Erythroblast (primary cell): ENCODE results near the gene AHSA1.
"Not testable (repeated sequence)": the region's sequence is repeated elsewhere in the genome, so short reads cannot be mapped to it uniquely, and the experiment has no call there.

Experiments
- DNase-seq, 2 experiments: peaks; one replicate each; lab custom pipeline; 2025; lab: John Stamatoyannopoulos, UW
- GATA1 ChIP-seq: IDR thresholded peaks from 2 replicates; pipeline ENCODE4 v1.6.1; 2011; ENCODE audit warnings: low read depth, mild to moderate bottlenecking, control low read depth, low read length, moderate library complexity
- POLR2A ChIP-seq: IDR thresholded peaks from 2 replicates; pipeline ENCODE4 v1.6.1; 2011; ENCODE audit warnings: mild to moderate bottlenecking, low read length

The AHSA1 gene

DNA sequence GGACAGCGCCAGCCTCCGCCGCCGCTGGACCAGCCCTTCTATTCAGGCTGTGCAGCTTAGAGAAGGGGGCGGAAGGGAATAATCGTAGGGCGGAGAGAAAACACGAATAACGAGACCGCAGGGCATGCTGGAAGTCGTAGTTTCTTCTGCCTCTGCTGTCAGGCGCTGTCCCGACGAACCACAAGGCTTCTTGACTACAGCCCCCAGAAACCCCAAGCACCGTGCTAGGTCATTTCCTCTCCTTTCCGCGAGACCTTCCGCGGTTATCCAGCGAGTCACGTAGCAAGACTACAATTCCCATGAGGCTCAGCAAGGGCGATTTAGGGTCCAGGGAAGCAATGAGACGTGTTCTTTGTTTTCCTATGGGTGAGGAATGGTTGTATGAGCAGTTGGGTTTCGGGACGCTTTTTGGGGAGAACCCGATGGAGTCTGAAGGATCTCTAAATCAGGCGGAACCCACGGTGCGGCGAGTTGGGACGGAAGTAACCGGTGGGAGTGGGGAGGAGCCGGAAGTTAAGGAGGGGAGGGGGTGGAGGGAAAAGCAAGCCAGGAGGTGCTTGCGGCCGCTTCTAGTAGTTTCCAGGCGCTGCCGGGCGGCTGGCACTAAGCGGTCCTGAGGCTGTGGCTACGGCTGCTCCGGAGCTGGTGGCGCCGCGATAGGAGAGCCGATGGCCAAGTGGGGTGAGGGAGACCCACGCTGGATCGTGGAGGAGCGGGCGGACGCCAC is at the start of gene AHSA1, which contains the start of gene VIPAS39:
Gene AHSA1 (plus strand): TSS at position 572 of the 727 bp plus-strand sequence. CDS start 97 bp downstream, at position 669.
Gene VIPAS39 (minus strand): TSS at position 80 of the 727 bp plus-strand sequence. CDS start 3,499 bp downstream, outside the sequence.
- TF ChIP-seq GATA1: no peak
- TF ChIP-seq POLR2A: peak; percentile 73
- peak; percentile 98 to 99 for DNase-seq

DNA sequence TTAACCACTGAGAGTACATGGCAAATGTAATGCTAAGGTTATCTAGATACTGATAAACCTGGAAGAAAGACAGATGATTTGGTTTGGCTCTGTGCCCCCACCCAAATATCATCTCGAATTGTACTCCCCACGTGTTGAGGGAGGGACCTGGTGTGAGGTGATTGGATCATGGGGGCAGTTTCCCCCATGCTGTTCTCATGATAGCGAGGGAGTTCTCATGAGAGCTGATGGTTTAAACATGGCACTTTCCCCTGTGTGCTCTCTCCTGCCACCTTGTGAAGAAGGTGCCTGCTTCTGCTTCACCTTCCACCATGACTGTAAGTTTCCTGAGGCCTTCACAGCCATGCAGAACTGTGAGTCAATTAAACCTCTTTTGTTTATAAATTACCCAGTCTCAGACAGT is 48.8 kb upstream of the AHSA1 start:
- TF ChIP-seq POLR2A (no peak), GATA1 (no peak)
- DNase-seq: peak; percentile 47 to 75

DNA sequence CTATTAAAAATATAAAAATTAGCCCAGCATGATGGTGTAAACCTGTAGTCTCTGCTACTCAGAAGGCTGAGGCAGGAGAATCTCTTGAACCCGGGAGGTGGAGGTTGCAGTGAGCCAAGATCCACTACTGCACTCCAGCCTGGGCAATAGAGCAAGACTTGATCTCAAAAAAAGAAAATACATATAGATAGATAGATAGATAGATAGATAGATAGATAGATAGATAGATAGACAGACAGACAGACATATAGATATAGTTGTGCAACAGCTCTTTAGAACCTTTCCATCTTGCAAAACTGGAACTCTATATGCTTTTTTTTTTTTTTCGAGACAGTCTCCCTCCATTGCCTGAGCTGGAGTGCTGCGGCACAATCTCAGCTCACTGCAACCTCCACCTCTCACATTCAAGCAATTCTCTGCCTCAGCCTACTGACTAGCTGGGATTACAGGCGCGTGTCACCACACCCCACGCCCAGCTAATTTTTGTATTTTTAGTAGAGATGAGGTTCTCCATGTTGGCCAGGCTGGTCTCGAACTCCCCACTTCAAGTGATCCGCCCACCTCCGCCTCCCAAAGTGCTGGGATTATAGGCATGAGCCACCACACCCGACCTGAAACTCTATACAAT is 42.4 kb upstream of the AHSA1 start:
- not testable (repeated sequence) for DNase-seq

DNA sequence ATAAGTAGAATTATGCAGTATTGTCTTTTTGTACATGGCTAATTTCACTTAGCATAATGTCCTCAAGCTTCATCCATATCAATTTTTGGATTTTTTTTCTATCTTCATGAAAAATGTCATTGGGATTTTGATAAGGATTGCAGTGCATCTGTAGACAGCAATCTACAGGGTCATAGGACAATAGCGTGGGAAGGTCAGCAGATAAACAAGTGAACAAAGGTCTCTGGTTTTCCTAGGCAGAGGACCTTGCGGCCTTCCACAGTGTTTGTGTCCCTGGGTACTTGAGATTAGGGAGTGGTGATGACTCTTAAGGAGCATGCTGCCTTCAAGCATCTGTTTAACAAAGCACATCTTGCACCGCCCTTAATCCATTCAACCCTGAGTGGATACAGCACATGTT is 41.8 kb upstream of the AHSA1 start:
- DNase-seq: not testable (repeated sequence)

DNA sequence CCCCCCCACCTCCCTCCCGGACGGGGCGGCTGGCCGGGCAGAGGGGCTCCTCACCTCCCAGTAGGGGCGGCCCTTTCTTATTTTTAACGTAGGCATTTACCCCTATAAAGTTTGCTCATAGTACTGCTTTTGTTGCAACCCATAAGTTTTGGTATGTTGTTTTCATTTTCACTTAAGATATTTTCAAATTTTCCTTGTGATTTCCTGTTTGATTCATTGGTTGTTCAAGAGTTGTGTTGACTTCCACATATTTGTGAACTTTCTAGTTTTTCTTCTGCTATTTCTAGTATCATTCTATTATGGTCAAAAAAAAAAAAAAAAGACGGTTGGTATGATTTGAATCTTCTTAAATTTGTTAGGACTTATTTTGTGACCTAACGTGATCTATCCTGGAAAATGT is 41.1 kb upstream of the AHSA1 start:
- no peak for DNase-seq
- TF ChIP-seq POLR2A (no peak), GATA1 (no peak)

DNA sequence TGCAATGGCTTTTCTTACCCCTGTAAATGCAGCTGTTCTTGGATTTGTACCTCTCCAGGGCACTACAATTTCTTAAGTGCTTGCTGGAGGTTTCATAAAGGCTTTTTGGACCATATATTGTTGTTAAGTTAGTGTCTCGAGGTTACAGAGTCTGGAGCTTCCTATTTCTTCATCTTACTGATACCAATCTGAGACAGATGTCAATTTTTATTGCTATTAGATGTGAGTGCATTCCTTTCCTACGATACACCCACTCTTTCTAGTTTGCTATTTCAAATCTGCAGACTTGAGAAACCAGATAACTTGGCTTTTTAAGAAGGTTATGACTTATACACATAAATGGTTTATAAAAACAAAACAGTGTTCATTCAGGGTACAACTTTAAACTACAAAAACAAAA is 36.7 kb upstream of the AHSA1 start:
- no peak for DNase-seq
- TF ChIP-seq POLR2A: no peak
- no peak for TF ChIP-seq GATA1

DNA sequence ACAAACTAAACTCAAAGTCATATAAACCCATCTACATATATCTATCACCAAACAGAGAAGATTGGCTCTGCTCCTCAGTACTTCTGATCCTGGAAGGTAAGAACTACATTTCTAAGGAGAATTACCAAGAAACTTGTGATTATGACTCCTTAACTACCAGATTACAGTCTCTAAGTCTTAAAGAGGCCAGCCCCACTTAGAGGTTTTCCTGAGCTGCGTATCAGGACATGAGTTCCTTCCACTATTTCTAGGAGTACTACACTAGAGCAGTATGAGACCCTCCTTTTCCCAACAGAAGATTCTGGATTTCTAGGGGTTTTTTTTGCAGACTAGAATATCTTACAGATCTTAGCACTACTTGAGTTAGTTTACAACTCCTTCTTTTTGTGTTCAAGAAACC is 34.5 kb upstream of the AHSA1 start, which contains the start of gene NOXRED1:
Gene NOXRED1 (minus strand): TSS at position 101 of the 400 bp plus-strand sequence. CDS start 634 bp downstream, outside the sequence.
- TF ChIP-seq POLR2A (no peak), GATA1 (no peak)
- no peak for DNase-seq

DNA sequence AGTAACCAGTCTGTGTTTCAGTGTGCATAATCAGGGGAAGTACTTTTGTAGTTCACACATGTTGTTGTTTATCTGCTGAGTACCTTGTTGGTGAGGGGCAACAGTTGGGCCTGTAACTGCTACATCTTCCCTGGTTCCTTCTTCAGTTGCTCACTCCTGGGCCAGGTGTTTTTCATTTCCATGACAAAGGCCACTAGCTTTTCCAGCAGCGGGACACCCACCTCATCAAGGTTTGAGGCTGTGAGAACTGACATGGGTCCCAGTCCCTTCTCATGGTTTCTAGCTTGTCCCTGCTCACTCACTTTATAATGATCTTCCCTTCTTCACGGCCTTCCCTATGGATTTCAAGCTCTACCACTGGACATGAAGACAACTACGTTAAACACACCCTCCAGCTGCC is 33.0 kb upstream of the AHSA1 start:
- TF ChIP-seq GATA1 (no peak), POLR2A (no peak)
- no peak for DNase-seq

DNA sequence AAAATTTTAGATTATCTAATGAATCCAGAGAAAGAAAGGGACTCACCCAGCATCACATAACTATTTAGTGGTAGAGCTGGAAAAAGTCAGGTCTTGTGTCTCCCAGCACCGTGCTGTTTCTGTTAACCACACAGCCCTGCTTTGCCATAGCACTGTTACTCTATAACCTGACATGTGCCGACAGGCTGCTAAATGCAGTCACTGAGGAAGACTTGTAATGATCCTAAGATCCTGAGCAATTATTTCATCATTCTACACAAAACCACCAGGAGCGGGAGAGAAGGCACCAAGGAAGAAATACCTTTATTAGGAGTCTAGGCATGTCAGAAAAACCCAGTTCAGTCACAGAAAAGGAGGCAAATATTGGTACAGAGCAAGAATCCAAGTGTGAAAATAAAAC is 31.5 kb upstream of the AHSA1 start:
- no peak for DNase-seq
- TF ChIP-seq POLR2A: no peak
- TF ChIP-seq GATA1: no peak

DNA sequence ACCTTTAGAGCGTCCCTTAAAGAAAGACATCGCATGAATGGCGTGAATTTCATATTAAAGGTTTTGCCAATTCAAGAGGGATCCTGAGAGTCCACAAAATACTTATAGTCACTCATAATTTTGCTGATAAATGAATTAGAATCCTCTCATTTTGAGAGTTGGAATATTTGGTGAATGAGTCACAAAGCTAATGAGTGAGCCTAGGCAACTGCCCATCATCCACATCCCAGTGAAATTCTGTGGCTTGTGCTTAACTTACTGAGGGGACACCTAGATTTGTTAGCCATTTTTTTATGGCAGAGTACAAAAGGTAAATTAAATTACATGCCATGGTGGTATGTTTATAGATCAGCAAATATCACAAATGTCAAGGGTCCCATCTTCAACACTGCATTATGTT is 21.9 kb upstream of the AHSA1 start:
- no peak for TF ChIP-seq GATA1
- DNase-seq: no peak

DNA sequence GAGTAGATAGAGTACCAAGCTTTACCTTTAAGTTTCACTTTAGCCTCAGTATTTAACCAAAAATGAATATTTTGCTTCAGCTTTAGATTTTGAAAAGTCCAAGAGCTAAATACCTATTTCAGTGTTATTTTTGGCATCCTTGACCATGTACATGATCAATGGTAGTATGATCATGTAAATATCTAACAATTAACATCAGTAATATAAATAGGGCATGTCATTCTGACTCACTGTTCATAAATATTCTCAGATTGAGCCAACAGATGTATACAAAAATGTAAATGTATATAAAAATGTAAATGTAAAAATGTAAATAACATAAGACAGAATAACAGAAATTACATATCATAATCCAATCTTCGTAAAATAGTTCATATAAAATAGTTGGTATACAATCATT is 19.3 kb upstream of the AHSA1 start:
- no peak for DNase-seq
- TF ChIP-seq POLR2A: no peak
- TF ChIP-seq GATA1: no peak

DNA sequence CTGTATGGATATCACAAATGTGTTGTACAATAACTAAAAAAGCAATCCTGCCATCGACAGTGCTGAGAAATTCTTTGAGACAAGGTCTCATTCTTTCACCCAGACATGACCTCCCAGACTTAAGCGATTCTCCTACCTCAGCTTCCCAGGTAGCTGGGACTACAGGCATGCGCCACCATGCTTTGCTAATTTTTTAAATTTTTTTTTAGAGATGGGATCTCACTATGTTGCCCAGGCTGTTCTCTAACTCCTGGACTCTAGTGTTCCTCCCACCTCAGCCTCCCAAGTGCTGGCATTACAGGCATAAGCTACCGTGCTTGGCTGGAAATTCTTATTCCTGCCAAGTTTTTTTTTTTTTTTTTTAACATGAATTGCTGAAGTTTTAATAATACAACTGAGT is 18.0 kb upstream of the AHSA1 start:
- no peak for DNase-seq
- no peak for TF ChIP-seq POLR2A
- no peak for TF ChIP-seq GATA1

DNA sequence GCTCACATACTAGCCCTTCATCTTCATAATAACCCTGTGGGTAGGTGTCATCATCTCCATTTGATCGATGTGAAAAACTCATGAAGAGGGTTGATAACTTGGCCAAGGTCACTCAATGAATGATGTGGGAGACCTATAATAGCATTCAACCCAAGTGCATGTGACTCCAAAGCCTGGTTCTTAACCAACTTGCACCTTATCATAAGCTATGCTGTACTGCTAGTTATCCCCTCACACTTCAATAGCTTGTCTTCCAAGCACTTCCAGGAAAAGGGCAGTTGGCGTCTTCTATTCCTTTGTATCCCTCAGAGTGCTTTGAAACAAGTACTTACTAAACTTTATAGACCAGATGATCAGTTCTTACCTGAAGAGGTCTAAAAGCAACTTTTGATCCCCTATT is 15.7 kb upstream of the AHSA1 start:
- DNase-seq: no peak
- TF ChIP-seq GATA1 (no peak), POLR2A (no peak)

DNA sequence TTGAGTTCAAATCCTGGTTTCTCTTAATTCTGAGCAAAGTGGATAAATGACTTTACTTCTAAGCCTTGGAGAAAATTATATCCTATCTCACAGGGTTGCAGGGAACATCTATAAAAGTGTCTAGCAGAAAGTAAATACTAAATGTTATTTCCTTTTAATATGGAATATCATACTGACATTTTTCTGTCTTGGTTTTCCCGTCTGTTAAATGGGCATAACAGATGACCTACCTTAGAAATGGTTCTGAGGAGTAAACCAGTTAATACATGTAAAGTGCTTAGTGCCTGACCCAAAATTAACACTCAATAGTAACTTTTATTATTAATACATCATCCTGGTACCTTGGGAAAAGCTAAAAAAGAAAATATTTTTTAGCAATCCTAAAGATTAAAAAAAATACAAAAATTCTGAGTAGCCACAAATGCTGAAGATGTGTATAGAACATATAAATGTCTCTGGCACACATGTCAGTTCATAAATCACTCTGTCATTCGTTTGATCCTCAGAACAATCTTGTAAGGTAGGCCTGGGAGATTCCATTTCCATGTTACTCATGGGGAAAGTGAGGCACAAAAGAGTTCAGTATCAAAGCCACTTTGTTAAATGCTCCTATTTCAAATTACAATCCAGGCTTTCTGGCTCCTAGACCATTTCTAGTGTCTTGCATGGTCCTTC is 1.8 kb upstream of the AHSA1 start:
- DNase-seq: no peak
- TF ChIP-seq POLR2A (no peak), GATA1 (no peak)
